C4-2B (cell line): ENCODE results near the gene DENND2D.

Experiments
- ZFX ChIP-seq: fragments of 450-650 bp; IDR thresholded peaks from 2 replicates; pipeline ENCODE4 v1.6.1; 2017
- TF ChIP-seq, protein P1 (sequence below): fragments of 450-650 bp; conservative IDR thresholded peaks from 2 replicates; pipeline ENCODE4 v1.5.1; 2017; ENCODE audit warnings: mild to moderate bottlenecking

DNA sequence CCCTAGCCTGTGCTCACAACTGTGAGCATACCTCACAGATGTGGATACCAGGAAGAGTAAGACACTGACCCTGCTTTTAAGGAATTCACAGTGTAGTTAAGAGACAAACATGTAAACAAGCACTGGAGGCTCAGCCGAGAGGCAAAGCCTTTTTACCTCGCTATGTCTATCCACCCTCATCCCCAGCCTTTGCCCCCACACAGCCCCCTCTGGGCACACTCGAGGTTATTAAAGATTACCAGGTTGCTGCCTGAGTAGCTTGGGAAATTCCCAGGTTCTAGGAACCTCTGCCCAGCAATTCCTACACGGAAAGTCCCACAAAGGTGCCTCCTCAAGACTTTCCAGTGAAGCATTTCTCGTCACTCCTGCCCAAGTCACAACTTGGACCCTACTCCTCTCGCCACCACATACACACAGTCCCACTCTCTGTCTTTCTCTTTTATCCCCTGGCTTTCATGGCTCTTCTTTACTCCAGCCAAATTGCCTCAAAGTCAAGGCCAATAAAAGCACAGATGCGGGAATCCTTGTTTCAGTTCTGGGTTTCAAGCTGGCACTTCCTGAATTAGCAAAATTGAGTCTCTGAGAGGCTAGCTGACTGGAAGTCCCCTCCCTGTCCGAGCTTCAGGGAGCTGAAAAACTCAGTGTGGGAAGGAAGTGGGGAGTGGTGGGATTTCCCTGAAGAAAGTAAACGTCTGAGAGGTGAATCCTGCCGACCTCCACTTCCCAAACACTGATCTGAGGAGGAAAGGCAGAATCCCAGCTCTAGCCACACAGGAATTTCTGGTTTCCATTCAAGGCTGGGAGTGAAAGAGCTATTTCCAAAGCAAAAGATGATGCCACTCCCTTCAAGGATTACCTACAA lies 7.6 kb downstream of the DENND2D start:
- TF ChIP-seq, protein P1, sequence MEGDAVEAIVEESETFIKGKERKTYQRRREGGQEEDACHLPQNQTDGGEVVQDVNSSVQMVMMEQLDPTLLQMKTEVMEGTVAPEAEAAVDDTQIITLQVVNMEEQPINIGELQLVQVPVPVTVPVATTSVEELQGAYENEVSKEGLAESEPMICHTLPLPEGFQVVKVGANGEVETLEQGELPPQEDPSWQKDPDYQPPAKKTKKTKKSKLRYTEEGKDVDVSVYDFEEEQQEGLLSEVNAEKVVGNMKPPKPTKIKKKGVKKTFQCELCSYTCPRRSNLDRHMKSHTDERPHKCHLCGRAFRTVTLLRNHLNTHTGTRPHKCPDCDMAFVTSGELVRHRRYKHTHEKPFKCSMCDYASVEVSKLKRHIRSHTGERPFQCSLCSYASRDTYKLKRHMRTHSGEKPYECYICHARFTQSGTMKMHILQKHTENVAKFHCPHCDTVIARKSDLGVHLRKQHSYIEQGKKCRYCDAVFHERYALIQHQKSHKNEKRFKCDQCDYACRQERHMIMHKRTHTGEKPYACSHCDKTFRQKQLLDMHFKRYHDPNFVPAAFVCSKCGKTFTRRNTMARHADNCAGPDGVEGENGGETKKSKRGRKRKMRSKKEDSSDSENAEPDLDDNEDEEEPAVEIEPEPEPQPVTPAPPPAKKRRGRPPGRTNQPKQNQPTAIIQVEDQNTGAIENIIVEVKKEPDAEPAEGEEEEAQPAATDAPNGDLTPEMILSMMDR, result no peak
- TF ChIP-seq ZFX, result no peak
